SK-N-SH treated with all-trans-retinoic acid at 6 μM for 48 hours (cell line): ENCODE measurements around the gene SYTL2.

ENCODE experiments used
- ATAC-seq: fragments of 200-7000 bp; cut with Tn5 transposase; 3 replicates; pipeline ENCODE4 v1.9.1; 2020; ENCODE audit warnings: mild to moderate bottlenecking, moderate library complexity
- ARNTL ChIP-seq: fragments of 450-650 bp; formaldehyde crosslinking; IDR thresholded peaks from 2 replicates; pipeline ENCODE4 v1.5.0; 2020; ENCODE audit warnings: low read depth, mild to moderate bottlenecking, moderate library complexity, borderline replicate concordance
- BACH2 ChIP-seq: fragments of 250-450 bp; sonication (Bioruptor Pico); IDR thresholded peaks from 2 replicates; pipeline ENCODE4 v1.9.0; 2021; ENCODE audit warnings: mild to moderate bottlenecking, borderline replicate concordance
- CSDC2 ChIP-seq: fragments of 250-450 bp; sonication (Bioruptor Pico); IDR thresholded peaks from 2 replicates; pipeline ENCODE4 v1.5.0; 2020; ENCODE audit warnings: mild to moderate bottlenecking, moderate library complexity
- ESRRG ChIP-seq: fragments of 250-450 bp; sonication (Bioruptor Pico); IDR thresholded peaks from 2 replicates; pipeline ENCODE4 v1.6.1; 2021; ENCODE audit warnings: mild to moderate bottlenecking
- ISL1 ChIP-seq: fragments of 250-450 bp; sonication (Bioruptor Pico); IDR thresholded peaks from 2 replicates; pipeline ENCODE4 v2.1.2; 2022; ENCODE audit warnings: mild to moderate bottlenecking, moderate library complexity
- OSR1 ChIP-seq: fragments of 250-450 bp; sonication (Bioruptor Pico); IDR thresholded peaks from 2 replicates; pipeline ENCODE4 v1.8.0; 2022; ENCODE audit warnings: moderate library complexity, mild to moderate bottlenecking, inconsistent platforms
- PPARA ChIP-seq: fragments of 250-450 bp; sonication (Bioruptor Pico); IDR thresholded peaks from 2 replicates; pipeline ENCODE4 v1.5.0; 2020; ENCODE audit warnings: mild to moderate bottlenecking, borderline replicate concordance
- RARB ChIP-seq: fragments of 250-450 bp; sonication (Bioruptor Pico); IDR thresholded peaks from 2 replicates; pipeline ENCODE4 v1.8.0; 2021; ENCODE audit warnings: mild to moderate bottlenecking, moderate library complexity
- TCF4 ChIP-seq: fragments of 250-450 bp; sonication (Bioruptor Pico); IDR thresholded peaks from 2 replicates; pipeline ENCODE4 v1.8.0; 2021; ENCODE audit warnings: mild to moderate bottlenecking, moderate library complexity, borderline replicate concordance
- TOX ChIP-seq: fragments of 250-450 bp; sonication (Bioruptor Pico); IDR thresholded peaks from 2 replicates; pipeline ENCODE4 v1.8.0; 2021; ENCODE audit warnings: mild to moderate bottlenecking, moderate library complexity, borderline replicate concordance
- TSHZ2 ChIP-seq: fragments of 250-450 bp; sonication (Bioruptor Pico); IDR thresholded peaks from 2 replicates; pipeline ENCODE4 v1.5.0; 2020; ENCODE audit warnings: mild to moderate bottlenecking, moderate library complexity
- ZC3H10 ChIP-seq: fragments of 250-450 bp; sonication (Bioruptor Pico); IDR thresholded peaks from 2 replicates; pipeline ENCODE4 v1.5.1; 2021; ENCODE audit warnings: mild to moderate bottlenecking, moderate library complexity
- ZFP3 ChIP-seq: fragments of 250-450 bp; sonication (Bioruptor Pico); IDR thresholded peaks from 2 replicates; pipeline ENCODE4 v1.5.0; 2020; ENCODE audit warnings: mild to moderate bottlenecking, moderate library complexity
- ZFP30 ChIP-seq: fragments of 450-650 bp; formaldehyde crosslinking; IDR thresholded peaks from 2 replicates; pipeline ENCODE4 v1.5.0; 2022; ENCODE audit warnings: mild to moderate bottlenecking, moderate library complexity
- ZNF565 ChIP-seq: fragments of 450-650 bp; formaldehyde crosslinking; conservative IDR thresholded peaks from 2 replicates; pipeline ENCODE4 v1.5.0; 2020; ENCODE audit warnings: low read depth, mild to moderate bottlenecking, moderate library complexity
- ZNF8 ChIP-seq: fragments of 450-650 bp; formaldehyde crosslinking; IDR thresholded peaks from 2 replicates; pipeline ENCODE4 v1.5.0; 2020; ENCODE audit warnings: mild to moderate bottlenecking, moderate library complexity
- TF ChIP-seq, protein P1 (sequence below): fragments of 250-450 bp; sonication (Bioruptor Pico); IDR thresholded peaks from 2 replicates; pipeline ENCODE4 v1.5.1; 2021; ENCODE audit warnings: mild to moderate bottlenecking, moderate library complexity
- TF ChIP-seq, protein P2 (sequence below): fragments of 250-450 bp; sonication (Bioruptor Pico); IDR thresholded peaks from 2 replicates; pipeline ENCODE4 v1.5.1; 2020; ENCODE audit warnings: low read depth, mild to moderate bottlenecking, moderate library complexity

Gene SYTL2

GRCh38 chr11:85750646-85751045, 60.3 kb downstream of the SYTL2 start:
- TF ChIP-seq CSDC2 (CRISPR knock-in tag) (no peak), ZNF8 (CRISPR knock-in tag) (no peak), ZFP3 (CRISPR knock-in tag) (no peak), ZNF565 (no peak)
- no peak for ATAC-seq

DNA sequence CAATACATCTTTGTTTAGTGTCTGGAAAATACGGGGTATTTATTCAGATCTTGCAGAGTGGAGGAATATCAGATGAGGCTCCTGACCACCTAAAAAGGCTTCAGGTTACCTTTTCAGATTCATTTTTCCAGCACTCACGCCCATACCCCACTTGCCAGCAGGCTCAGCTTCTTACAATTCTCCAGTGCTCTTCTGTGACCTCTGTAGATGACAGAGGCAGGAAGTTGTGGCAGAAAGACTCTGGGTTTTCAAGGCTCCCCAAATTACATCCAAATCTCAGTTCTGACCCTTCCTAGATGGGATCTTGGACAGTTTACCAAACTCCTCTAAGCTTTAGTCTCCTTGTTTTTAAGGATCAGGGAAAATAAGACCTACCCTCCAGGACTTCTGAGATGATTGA, 61.1 kb downstream of the SYTL2 start:
- no peak for ATAC-seq
- TF ChIP-seq TOX (CRISPR knock-in tag) (no peak), ZFP3 (CRISPR knock-in tag) (no peak), ZC3H10 (CRISPR knock-in tag) (no peak), TSHZ2 (CRISPR knock-in tag) (no peak), BACH2 (no peak), ZNF565 (no peak), OSR1 (CRISPR knock-in tag) (no peak), ESRRG (no peak), ISL1 (CRISPR knock-in tag) (no peak), ARNTL (no peak), ZNF8 (CRISPR knock-in tag) (no peak), RARB (no peak), ZFP30 (CRISPR knock-in tag) (no peak), PPARA (CRISPR knock-in tag) (no peak), TCF4 (CRISPR knock-in tag) (no peak)
- TF ChIP-seq, protein P1, sequence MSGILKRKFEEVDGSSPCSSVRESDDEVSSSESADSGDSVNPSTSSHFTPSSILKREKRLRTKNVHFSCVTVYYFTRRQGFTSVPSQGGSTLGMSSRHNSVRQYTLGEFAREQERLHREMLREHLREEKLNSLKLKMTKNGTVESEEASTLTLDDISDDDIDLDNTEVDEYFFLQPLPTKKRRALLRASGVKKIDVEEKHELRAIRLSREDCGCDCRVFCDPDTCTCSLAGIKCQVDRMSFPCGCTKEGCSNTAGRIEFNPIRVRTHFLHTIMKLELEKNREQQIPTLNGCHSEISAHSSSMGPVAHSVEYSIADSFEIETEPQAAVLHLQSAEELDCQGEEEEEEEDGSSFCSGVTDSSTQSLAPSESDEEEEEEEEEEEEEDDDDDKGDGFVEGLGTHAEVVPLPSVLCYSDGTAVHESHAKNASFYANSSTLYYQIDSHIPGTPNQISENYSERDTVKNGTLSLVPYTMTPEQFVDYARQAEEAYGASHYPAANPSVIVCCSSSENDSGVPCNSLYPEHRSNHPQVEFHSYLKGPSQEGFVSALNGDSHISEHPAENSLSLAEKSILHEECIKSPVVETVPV (CRISPR knock-in tag): no peak
- TF ChIP-seq, protein P2, sequence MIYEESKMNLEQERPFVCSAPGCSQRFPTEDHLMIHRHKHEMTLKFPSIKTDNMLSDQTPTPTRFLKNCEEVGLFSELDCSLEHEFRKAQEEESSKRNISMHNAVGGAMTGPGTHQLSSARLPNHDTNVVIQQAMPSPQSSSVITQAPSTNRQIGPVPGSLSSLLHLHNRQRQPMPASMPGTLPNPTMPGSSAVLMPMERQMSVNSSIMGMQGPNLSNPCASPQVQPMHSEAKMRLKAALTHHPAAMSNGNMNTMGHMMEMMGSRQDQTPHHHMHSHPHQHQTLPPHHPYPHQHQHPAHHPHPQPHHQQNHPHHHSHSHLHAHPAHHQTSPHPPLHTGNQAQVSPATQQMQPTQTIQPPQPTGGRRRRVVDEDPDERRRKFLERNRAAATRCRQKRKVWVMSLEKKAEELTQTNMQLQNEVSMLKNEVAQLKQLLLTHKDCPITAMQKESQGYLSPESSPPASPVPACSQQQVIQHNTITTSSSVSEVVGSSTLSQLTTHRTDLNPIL (CRISPR knock-in tag): no peak

GRCh38 chr11:85749287-85749834, 61.6 kb downstream of the SYTL2 start:
- ATAC-seq: no peak
- no peak for TF ChIP-seq OSR1 (CRISPR knock-in tag)
- no peak for TF ChIP-seq TCF4 (CRISPR knock-in tag)
- no peak for TF ChIP-seq ARNTL
- TF ChIP-seq, protein P1 (CRISPR knock-in tag): no peak
- TF ChIP-seq, protein P2 (CRISPR knock-in tag): no peak
- no peak for TF ChIP-seq PPARA (CRISPR knock-in tag)
- TF ChIP-seq TSHZ2 (CRISPR knock-in tag): no peak
- TF ChIP-seq, all 23 proteins: peak for 0
